HCT116 (cell line): ENCODE measurements around the gene MISP. TPM values are rescaled to one million over a fixed set of nuclear protein-coding genes. Genes with fewer than 3 reads are reported as not detected.

Source experiments
- ATAC-seq: fragments of 200-7000 bp; cut with Tn5 transposase; 2 replicates; pipeline ENCODE4 v1.9.1; 2020; ENCODE audit warnings: mild to moderate bottlenecking, moderate library complexity
- BruUV-seq: library from RNA; stranded (reverse); fragments of 400-500 nt; replicated peaks from 2 replicates; lab custom pipeline; 2021; lab: Mats Ljungman, UMichigan
- CTCF ChIA-PET: fragments of 300-600 bp; sonication (Branson Sonifier 250); formaldehyde crosslinking; loops from one replicate; lab custom pipeline; 2021; ENCODE audit warnings: antibody characterized with exemption; lab: Charles Lee
- POLR2A ChIA-PET: fragments of 300-600, 350-600 bp; sonication (Branson Sonifier 250); formaldehyde crosslinking; loops from one replicate; lab custom pipeline; 2021; ENCODE audit warnings: antibody characterized with exemption; lab: Charles Lee
- RAD21 ChIA-PET, 2 experiments: fragments of 300-600 bp; sonication (Branson Sonifier 250); formaldehyde crosslinking; loops; one replicate each; lab custom pipeline; 2023; ENCODE audit warnings: low total read pairs in 2 of 2; ENCODE audit not compliant: uncharacterized antibody in 2 of 2, unreplicated experiment in 2 of 2, low non-redundant PET in 1 of 2; lab: Charles Lee
- DNase-seq: peaks from one replicate; pipeline ENCODE4 v3.0.0-alpha.2; 2010; ENCODE audit warnings: low read depth, low spot score
- H2AFZ ChIP-seq: fragments of 200-600 bp; shearing (Covaris generic), sonication (generic); 2 replicates; pipeline ENCODE4 v1.6.1; 2017; ENCODE audit warnings: low read depth, mixed run types, mixed read lengths, antibody characterized with exemption, low read length; ENCODE audit not compliant: poor library complexity, severe bottlenecking
- H3K27ac ChIP-seq: 2 replicates; pipeline ENCODE4 v1.5.1; 2012; ENCODE audit warnings: low read depth, low read length
- H3K27me3 ChIP-seq: fragments of 200-600 bp; sonication (generic); 2 replicates; pipeline ENCODE4 v1.6.1; 2016; ENCODE audit warnings: mixed run types, low read length, mixed read lengths; ENCODE audit not compliant: insufficient read depth
- H3K36me3 ChIP-seq, 2 experiments: fragments of 200-500 bp in 1 of 2; fragments of 200-600 bp in 1 of 2; sonication (Bioruptor generic) in 1 of 2; sonication (generic) in 1 of 2; 2 replicates each; pipeline versions ENCODE4 v1.5.1 to v1.6.1; 2014 to 2016; ENCODE audit warnings: low read length in 2 of 2, inconsistent platforms in 1 of 2, mixed read lengths in 1 of 2, mixed run types in 1 of 2; ENCODE audit not compliant: insufficient read depth in 2 of 2, control insufficient read depth in 1 of 2
- H3K4me1 ChIP-seq, 2 experiments: fragments of 200-600 bp in 1 of 2; sonication (generic) in 1 of 2; 2 replicates each; pipeline versions ENCODE4 v1.5.1 to v1.6.1; 2012 to 2017; ENCODE audit warnings: low read length in 2 of 2, inconsistent platforms in 1 of 2, mild to moderate bottlenecking in 1 of 2, mixed read lengths in 1 of 2, mixed run types in 1 of 2, moderate library complexity in 1 of 2; ENCODE audit not compliant: insufficient read depth in 2 of 2, control insufficient read depth in 1 of 2
- H3K4me2 ChIP-seq: fragments of 200-600 bp; sonication (generic); 2 replicates; pipeline ENCODE4 v1.6.1; 2017; ENCODE audit warnings: mixed run types, low read length, mixed read lengths
- H3K4me3 ChIP-seq, 2 experiments: fragments of 200-600 bp in 1 of 2; sonication (generic) in 1 of 2; replicated peaks in 1 of 2; 2 replicates each; pipeline ENCODE4 v1.5.1; 2011 to 2016; ENCODE audit warnings: low read length in 2 of 2, control low read depth in 1 of 2, low read depth in 1 of 2, mild to moderate bottlenecking in 1 of 2, mixed read lengths in 1 of 2, mixed run types in 1 of 2
- H3K79me2 ChIP-seq: fragments of 200-600 bp; sonication (generic); 2 replicates; pipeline ENCODE4 v1.6.1; 2017; ENCODE audit warnings: mild to moderate bottlenecking, mixed run types, low read length, moderate library complexity, mixed read lengths; ENCODE audit not compliant: insufficient read depth
- H3K9ac ChIP-seq: fragments of 200-600 bp; sonication (generic); 2 replicates; pipeline ENCODE4 v1.6.1; 2016; ENCODE audit warnings: low read length, mixed read lengths
- H3K9me2 ChIP-seq: fragments of 200-600 bp; sonication (generic), shearing (Covaris generic); 2 replicates; pipeline ENCODE4 v1.6.1; 2017; ENCODE audit warnings: mixed run types, mild to moderate bottlenecking, moderate library complexity; ENCODE audit not compliant: insufficient read depth
- H3K9me3 ChIP-seq, 2 experiments: fragments of 200-500 bp in 1 of 2; fragments of 200-600 bp in 1 of 2; sonication (Bioruptor generic) in 1 of 2; sonication (generic) in 1 of 2; 2 replicates each; pipeline ENCODE4 v1.6.1; 2014 to 2017; ENCODE audit warnings: low read length in 2 of 2, mixed read lengths in 2 of 2, inconsistent platforms in 1 of 2, low read depth in 1 of 2, mild to moderate bottlenecking in 1 of 2, mixed run types in 1 of 2, moderate library complexity in 1 of 2; ENCODE audit not compliant: control insufficient read depth in 1 of 2, insufficient read depth in 1 of 2
- H4K20me1 ChIP-seq: fragments of 200-600 bp; sonication (generic), shearing (Covaris generic); 2 replicates; pipeline ENCODE4 v1.6.1; 2017; ENCODE audit warnings: mixed run types, mild to moderate bottlenecking, moderate library complexity; ENCODE audit not compliant: insufficient read depth
- CTCF ChIP-seq, 3 experiments: fragments of 200-600 bp in 1 of 3; sonication (generic) in 1 of 3; IDR thresholded peaks in 2 of 3; conservative IDR thresholded peaks in 1 of 3; 2 replicates each; pipeline ENCODE4 v1.5.1; 2012 to 2017; ENCODE audit warnings: low read depth in 2 of 3, low read length in 2 of 3, antibody characterized with exemption in 1 of 3, borderline replicate concordance in 1 of 3, control low read depth in 1 of 3, mild to moderate bottlenecking in 1 of 3, mixed read lengths in 1 of 3, mixed run types in 1 of 3, moderate library complexity in 1 of 3; ENCODE audit not compliant: insufficient read depth in 1 of 3
- EGR1 ChIP-seq: IDR thresholded peaks from 2 replicates; pipeline ENCODE4 v1.6.1; 2012; ENCODE audit warnings: low read depth
- ELF1 ChIP-seq: IDR thresholded peaks from 2 replicates; pipeline ENCODE4 v1.6.1; 2012; ENCODE audit warnings: low read depth, borderline replicate concordance
- EZH2 ChIP-seq: fragments of 200-600 bp; sonication (generic); IDR thresholded peaks from 2 replicates; pipeline ENCODE4 v1.6.1; 2017; ENCODE audit warnings: antibody characterized with exemption, mixed run types
- EZH2phosphoT487 ChIP-seq: fragments of 200-600 bp; IDR thresholded peaks from 2 replicates; pipeline ENCODE4 v1.6.1; 2018; ENCODE audit warnings: antibody characterized with exemption, borderline replicate concordance
- MAX ChIP-seq: IDR thresholded peaks from 2 replicates; pipeline ENCODE4 v1.6.1; 2012
- POLR2AphosphoS5 ChIP-seq: IDR thresholded peaks from 2 replicates; pipeline ENCODE4 v1.6.1; 2011; ENCODE audit warnings: mild to moderate bottlenecking, low read depth, low read length, moderate library complexity
- SP1 ChIP-seq: IDR thresholded peaks from 2 replicates; pipeline ENCODE4 v1.6.1; 2012; ENCODE audit warnings: low read depth
- TCF7L2 ChIP-seq: IDR thresholded peaks from 2 replicates; pipeline ENCODE4 v1.7.0; 2011; ENCODE audit warnings: borderline replicate concordance, inconsistent platforms; ENCODE audit not compliant: insufficient read depth, insufficient read length; ENCODE audit errors: extremely low read depth
- intact Hi-C: fragments of 100-400 bp; cut with micrococcal nuclease; formaldehyde crosslinking; loops from 2 replicates; pipeline ENCODE4 v1.10.0; 2022
- total RNA-seq: library from RNA; stranded (reverse); gene quantifications from one replicate; pipeline ENCODE4 v1.2.1, GENCODE V29; 2021; ENCODE audit not compliant: unreplicated experiment
- TF ChIP-seq, protein P1 (sequence below): IDR thresholded peaks from 2 replicates; pipeline ENCODE4 v1.6.1; 2012; ENCODE audit warnings: low read depth

Gene MISP
- total RNA-seq, 1 experiment from 2014 or later = 38.2 TPM

DNA sequence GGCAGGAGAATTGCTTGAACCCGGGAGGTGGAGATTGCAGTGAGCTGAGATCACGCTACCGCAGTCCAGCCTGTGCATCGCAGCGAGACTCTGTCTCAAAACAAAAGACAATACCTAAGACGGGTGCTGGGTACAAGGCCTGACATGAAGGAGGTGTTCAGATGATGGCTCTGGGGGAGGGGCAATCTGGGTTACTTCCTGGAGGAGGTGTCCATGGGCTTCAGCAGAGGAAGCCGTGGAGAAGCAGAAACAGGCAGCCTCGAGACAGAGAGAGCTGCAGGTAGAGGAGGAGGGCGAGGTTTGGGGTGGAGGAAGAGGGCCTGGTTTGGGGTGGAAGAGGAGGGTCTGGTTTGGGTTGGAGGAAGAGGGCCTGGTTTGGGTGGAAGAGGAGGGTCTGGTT is 3.6 kb downstream of the MISP start:
- no peak overlapping the region for H3K9ac ChIP-seq
- BruUV-seq = no TSS peak
- no peaks in the 10 kb centered on the region for H3K27me3 ChIP-seq
- DNase-seq (no peak), ATAC-seq (no peak)
- peaks cover 43% of the 10 kb centered on the region for H3K79me2 ChIP-seq
- no peak overlapping the region for H3K4me3 ChIP-seq
- POLR2A ChIA-PET = no interaction called here
- peaks cover 33 to 45% of the 10 kb centered on the region in 2 experiments for H3K4me1 ChIP-seq
- H3K9me3 ChIP-seq = no peaks in the 10 kb centered on the region; a peak in 1 of 4 replicates
- no peak overlapping the region for H2AFZ ChIP-seq
- H3K4me2 ChIP-seq = no peak overlapping the region
- intact Hi-C loops = no loop called here
- RAD21 ChIA-PET = no interaction called here
- H3K36me3 ChIP-seq = peaks cover 0 to 23% of the 10 kb centered on the region in 2 experiments; a peak in 2 of 4 replicates
- no peaks in the 10 kb centered on the region for H3K9me2 ChIP-seq
- no peaks in the 10 kb centered on the region for H4K20me1 ChIP-seq
- TF ChIP-seq EZH2phosphoT487 (no peak), POLR2AphosphoS5 (no peak), EGR1 (no peak), CTCF (IDR thresholded peaks at IDR 0.05 in 2 of 3, conservative IDR thresholded peaks at IDR 0.05 in 1 of 3; ENCODE audit: borderline replicate concordance in 1 of 3, insufficient read depth in 1 of 3, low read depth in 2 of 3, low read length in 2 of 3) (no peak), TCF7L2 (no peak), MAX (no peak), SP1 (no peak), EZH2 (no peak), ELF1 (no peak)
- TF ChIP-seq, protein P1, sequence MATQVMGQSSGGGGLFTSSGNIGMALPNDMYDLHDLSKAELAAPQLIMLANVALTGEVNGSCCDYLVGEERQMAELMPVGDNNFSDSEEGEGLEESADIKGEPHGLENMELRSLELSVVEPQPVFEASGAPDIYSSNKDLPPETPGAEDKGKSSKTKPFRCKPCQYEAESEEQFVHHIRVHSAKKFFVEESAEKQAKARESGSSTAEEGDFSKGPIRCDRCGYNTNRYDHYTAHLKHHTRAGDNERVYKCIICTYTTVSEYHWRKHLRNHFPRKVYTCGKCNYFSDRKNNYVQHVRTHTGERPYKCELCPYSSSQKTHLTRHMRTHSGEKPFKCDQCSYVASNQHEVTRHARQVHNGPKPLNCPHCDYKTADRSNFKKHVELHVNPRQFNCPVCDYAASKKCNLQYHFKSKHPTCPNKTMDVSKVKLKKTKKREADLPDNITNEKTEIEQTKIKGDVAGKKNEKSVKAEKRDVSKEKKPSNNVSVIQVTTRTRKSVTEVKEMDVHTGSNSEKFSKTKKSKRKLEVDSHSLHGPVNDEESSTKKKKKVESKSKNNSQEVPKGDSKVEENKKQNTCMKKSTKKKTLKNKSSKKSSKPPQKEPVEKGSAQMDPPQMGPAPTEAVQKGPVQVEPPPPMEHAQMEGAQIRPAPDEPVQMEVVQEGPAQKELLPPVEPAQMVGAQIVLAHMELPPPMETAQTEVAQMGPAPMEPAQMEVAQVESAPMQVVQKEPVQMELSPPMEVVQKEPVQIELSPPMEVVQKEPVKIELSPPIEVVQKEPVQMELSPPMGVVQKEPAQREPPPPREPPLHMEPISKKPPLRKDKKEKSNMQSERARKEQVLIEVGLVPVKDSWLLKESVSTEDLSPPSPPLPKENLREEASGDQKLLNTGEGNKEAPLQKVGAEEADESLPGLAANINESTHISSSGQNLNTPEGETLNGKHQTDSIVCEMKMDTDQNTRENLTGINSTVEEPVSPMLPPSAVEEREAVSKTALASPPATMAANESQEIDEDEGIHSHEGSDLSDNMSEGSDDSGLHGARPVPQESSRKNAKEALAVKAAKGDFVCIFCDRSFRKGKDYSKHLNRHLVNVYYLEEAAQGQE = no peak
- no peak overlapping the region for H3K27ac ChIP-seq
- CTCF ChIA-PET = no interaction called here
